ENCODE results near the gene CBARP.

The CBARP gene, protein sequence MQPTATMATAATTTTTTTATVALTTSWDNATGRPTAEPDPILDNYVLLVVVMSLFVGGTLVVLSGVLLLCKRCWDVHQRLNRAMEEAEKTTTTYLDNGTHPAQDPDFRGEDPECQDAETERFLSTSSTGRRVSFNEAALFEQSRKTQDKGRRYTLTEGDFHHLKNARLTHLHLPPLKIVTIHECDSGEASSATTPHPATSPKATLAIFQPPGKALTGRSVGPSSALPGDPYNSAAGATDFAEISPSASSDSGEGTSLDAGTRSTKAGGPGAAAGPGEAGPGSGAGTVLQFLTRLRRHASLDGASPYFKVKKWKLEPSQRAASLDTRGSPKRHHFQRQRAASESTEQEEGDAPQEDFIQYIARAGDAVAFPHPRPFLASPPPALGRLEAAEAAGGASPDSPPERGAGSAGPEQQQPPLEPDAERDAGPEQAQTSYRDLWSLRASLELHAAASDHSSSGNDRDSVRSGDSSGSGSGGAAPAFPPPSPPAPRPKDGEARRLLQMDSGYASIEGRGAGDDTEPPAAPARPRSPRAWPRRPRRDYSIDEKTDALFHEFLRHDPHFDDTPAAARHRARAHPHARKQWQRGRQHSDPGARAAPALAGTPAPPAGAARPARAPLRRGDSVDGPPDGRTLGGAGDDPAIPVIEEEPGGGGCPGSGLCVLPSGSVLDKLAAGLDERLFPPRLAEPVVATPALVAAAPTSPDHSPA

DNA sequence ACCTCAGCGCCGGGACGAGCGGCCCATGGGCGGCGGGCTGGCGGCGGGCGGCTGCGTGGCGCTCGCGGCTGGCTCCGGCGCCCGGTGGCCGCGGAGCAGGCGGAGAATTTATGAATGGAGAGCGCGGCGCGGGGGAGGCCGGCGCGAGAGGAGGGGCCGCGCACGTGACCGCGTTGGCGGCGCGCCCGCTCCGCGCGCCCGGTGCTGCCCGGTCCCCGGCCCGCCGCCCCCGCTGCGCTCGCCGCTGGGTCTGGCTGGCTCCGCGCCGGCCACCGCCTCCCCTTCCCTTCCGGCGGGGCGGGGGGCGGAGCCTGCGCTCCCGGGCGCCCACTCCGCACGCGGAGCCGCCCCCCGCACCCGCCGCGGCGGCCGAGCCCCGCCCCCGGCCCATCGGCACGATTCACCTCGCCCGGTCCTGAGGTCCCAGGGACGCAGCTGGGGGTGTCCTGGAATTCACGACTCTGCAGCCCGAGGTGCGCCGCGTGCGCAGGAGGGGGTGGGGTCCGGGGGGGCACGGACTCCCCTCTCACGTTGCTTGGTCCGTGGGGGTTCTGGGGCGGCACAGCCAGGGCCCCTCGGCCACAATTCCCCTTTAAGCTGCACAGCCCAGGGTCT is at the start of gene CBARP:
Gene CBARP (minus strand): TSS at position 252 of the 615 bp plus-strand sequence. CDS start 1,905 bp downstream, outside the sequence.
- no peak for DNase-seq (ENCODE audit: low read depth)
- no peak within 1 kb of the TSS for H3K4me3 ChIP-seq (ENCODE audit: low read depth, low read length)
- TF ChIP-seq MYC (IDR thresholded peaks at IDR 0.05; ENCODE audit: low read depth, low read length) (no peak), POLR2A (IDR thresholded peaks at IDR 0.05; ENCODE audit: extremely low read depth, insufficient read length) (no peak)
- TF ChIP-seq, protein P1, sequence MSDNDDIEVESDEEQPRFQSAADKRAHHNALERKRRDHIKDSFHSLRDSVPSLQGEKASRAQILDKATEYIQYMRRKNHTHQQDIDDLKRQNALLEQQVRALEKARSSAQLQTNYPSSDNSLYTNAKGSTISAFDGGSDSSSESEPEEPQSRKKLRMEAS (IDR thresholded peaks at IDR 0.05; ENCODE audit: low read depth, low read length) = no peak
- TF ChIP-seq, protein P2, sequence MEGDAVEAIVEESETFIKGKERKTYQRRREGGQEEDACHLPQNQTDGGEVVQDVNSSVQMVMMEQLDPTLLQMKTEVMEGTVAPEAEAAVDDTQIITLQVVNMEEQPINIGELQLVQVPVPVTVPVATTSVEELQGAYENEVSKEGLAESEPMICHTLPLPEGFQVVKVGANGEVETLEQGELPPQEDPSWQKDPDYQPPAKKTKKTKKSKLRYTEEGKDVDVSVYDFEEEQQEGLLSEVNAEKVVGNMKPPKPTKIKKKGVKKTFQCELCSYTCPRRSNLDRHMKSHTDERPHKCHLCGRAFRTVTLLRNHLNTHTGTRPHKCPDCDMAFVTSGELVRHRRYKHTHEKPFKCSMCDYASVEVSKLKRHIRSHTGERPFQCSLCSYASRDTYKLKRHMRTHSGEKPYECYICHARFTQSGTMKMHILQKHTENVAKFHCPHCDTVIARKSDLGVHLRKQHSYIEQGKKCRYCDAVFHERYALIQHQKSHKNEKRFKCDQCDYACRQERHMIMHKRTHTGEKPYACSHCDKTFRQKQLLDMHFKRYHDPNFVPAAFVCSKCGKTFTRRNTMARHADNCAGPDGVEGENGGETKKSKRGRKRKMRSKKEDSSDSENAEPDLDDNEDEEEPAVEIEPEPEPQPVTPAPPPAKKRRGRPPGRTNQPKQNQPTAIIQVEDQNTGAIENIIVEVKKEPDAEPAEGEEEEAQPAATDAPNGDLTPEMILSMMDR (IDR thresholded peaks at IDR 0.05; ENCODE audit: low read depth, low read length) = no peak

DNA sequence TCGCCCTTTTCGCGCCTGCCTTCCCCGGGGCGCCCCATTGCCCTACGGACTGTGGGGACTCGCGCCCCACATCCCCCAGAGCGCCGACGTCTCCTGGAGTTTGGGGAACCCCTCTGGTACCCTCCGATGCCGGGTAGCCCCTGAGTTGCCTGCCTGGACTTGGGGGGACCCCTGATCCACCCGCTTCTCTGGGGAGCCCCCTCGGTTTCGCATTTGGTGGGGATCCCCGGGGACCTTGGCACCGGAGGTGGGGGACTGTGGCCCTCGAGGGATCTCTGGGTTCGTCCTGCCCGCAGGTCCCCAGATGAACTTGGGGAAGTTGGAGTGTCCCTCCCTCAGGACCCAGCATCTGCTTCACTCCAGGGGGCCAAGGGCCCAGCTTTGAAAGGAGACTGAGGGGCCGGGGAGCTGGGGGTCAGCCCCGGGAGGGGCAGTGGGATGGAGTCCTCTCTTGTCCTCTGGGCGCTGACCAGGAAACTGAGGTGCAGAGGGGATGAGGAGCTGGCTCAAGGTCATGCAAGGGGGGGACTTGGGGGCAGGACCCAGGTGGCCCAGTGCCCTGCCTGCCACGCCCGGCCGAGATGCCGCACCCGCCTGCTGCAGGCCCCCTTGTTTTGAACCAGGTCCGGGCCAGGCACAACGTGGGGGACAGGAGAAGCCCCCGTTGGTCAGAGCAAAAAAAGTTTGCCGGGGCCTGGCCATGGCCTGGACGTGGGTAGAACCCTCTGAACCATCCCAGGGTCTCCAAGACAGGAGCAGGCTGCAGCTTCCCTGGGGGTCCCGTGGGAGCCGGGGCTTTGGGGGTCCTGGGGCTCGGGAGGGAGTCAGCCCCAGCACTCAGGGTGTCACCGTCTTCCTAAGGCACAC is 48.9 kb upstream of the CBARP start:
- no peak for DNase-seq (ENCODE audit: low read depth)
- TF ChIP-seq, protein P2 (IDR thresholded peaks at IDR 0.05; ENCODE audit: low read depth, low read length) = no peak
- no peak for TF ChIP-seq POLR2A (IDR thresholded peaks at IDR 0.05; ENCODE audit: extremely low read depth, insufficient read length)
- TF ChIP-seq MYC (IDR thresholded peaks at IDR 0.05; ENCODE audit: low read depth, low read length) = no peak
- TF ChIP-seq, protein P1 (IDR thresholded peaks at IDR 0.05; ENCODE audit: low read depth, low read length) = no peak
- H3K4me3 ChIP-seq (ENCODE audit: low read depth, low read length) = no peak overlapping the region

DNA sequence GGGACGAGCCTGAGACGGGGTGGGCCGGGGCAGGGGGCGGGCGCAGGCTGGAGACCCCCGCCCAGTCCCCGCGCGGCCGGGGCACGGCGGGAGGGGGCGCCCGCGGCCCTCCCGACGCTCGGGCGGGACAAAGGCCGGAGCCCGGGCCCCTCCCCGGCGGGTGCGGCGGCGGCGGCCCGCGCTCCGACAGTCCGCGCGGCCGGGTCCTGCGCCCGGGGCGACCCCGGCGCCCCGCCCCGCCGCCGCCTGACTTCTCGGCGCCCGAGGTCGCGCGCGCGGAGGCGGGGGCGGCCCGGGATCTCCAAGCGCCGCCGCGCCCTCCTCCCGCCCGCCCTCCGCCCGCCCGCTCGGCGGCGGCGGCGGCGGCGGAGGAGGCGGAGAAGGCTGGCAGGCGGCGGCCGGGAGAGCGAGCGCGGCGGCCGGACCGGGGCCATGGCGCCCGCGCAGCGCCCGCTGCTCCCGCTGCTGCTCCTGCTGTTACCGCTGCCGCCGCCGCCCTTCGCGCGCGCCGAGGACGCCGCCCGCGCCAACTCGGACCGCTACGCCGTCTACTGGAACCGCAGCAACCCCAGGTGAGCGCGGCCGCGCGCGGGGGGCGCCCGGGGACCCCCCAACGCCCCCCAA is 48.0 kb upstream of the CBARP start, which contains the start of gene EFNA2:
Gene EFNA2 (plus strand): TSS at position 137 of the 624 bp plus-strand sequence. CDS start 296 bp downstream, at position 433.
- H3K4me3 ChIP-seq (ENCODE audit: low read depth, low read length) = no peak within 1 kb of the TSS
- TF ChIP-seq, protein P2 (IDR thresholded peaks at IDR 0.05; ENCODE audit: low read depth, low read length) = no peak
- TF ChIP-seq POLR2A (IDR thresholded peaks at IDR 0.05; ENCODE audit: extremely low read depth, insufficient read length) (no peak), MYC (IDR thresholded peaks at IDR 0.05; ENCODE audit: low read depth, low read length) (no peak)
- TF ChIP-seq, protein P1 (IDR thresholded peaks at IDR 0.05; ENCODE audit: low read depth, low read length) = no peak
- DNase-seq (ENCODE audit: low read depth) = no peak

DNA sequence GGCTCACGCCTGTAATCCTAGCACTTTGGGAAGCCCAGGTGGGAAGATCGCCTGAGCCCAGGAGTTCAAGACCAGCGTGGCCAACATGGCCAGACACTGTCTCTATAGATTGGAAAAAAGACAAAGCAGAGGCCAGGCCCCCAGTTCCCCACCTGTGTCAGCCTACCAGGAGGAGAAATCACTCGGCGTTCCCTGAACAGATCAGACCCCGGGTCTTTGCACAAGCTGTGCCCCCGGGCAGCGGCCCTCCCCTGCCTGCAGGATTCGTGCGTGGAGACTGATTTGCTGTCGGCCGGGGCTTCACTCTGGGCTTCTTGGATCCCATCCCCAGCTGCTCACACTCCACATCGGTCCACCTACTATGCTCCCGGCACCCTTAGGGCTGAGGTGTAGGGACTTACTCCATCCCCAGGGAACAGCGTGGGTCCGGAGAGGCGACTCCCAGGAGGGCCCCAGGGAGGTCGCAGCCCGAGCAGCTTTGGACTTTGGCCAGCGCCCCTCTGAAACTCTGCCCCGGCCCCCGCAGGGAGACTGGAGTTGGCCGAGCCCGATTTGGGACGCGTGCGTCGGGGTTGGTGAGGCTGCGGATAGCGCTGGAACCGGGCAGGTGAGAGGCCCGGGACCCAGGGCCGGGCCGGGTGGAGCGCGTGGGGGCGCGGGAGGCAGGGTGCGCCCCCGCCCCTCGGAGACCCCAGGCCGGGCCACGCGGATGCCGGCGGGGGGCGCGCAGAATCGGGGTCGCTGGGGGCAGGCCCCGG is 47.4 kb upstream of the CBARP start:
- TF ChIP-seq POLR2A (IDR thresholded peaks at IDR 0.05; ENCODE audit: extremely low read depth, insufficient read length) (no peak), MYC (IDR thresholded peaks at IDR 0.05; ENCODE audit: low read depth, low read length) (no peak)
- TF ChIP-seq, protein P1 (IDR thresholded peaks at IDR 0.05; ENCODE audit: low read depth, low read length) = no peak
- TF ChIP-seq, protein P2 (IDR thresholded peaks at IDR 0.05; ENCODE audit: low read depth, low read length) = no peak
- H3K4me3 ChIP-seq (ENCODE audit: low read depth, low read length) = no peak overlapping the region
- DNase-seq (ENCODE audit: low read depth) = no peak
